Esophagus muscularis mucosa (tissue), 4 donors: ENCODE results near the gene TKTL2.

ENCODE experiments used
- EP300 ChIP-seq: sonication (generic); formaldehyde crosslinking; IDR thresholded peaks from one replicate; pipeline ENCODE4 v1.6.1; 2017; ENCODE audit warnings: antibody characterized with exemption
- POLR2A ChIP-seq: fragments of 450-650 bp; IDR thresholded peaks from one replicate; pipeline ENCODE4 v1.6.1; 2017; ENCODE audit warnings: antibody characterized with exemption, moderate library complexity, mild to moderate bottlenecking, low read depth
- TF ChIP-seq, protein P1 (sequence below), 3 experiments: fragments of 200-600 bp in 2 of 3; fragments of 450-650 bp in 1 of 3; sonication (generic) in 2 of 3; IDR thresholded peaks; one replicate each; pipeline ENCODE4 v1.5.1; 2017 to 2019; ENCODE audit warnings: antibody characterized with exemption in 3 of 3, mild to moderate bottlenecking in 2 of 3, moderate library complexity in 1 of 3

DNA sequence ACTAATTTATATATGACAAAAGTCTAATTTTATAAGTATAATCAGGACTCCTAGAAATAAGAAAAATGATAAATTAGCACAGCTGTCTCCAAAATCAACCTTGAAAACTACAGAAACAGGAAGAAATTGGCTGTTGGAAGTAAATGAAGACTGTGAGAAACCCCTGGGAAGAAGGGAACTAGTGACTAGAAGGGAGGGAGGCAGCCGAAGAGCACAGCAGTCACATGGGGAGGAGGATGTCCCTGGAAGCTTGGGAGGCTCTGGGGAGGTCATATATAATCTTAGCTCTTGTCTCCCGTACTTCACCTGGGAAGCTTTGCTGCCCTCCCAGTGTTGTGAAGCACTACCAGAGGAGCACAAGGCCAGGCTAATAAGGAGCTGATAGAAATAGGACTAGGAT, 12.0 kb upstream of the TKTL2 start:
- TF ChIP-seq, protein P1, sequence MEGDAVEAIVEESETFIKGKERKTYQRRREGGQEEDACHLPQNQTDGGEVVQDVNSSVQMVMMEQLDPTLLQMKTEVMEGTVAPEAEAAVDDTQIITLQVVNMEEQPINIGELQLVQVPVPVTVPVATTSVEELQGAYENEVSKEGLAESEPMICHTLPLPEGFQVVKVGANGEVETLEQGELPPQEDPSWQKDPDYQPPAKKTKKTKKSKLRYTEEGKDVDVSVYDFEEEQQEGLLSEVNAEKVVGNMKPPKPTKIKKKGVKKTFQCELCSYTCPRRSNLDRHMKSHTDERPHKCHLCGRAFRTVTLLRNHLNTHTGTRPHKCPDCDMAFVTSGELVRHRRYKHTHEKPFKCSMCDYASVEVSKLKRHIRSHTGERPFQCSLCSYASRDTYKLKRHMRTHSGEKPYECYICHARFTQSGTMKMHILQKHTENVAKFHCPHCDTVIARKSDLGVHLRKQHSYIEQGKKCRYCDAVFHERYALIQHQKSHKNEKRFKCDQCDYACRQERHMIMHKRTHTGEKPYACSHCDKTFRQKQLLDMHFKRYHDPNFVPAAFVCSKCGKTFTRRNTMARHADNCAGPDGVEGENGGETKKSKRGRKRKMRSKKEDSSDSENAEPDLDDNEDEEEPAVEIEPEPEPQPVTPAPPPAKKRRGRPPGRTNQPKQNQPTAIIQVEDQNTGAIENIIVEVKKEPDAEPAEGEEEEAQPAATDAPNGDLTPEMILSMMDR (IDR thresholded peaks at IDR 0.05), result no peak
- TF ChIP-seq EP300 (no peak), POLR2A (no peak)
